Epidermal melanocyte (primary cell): ENCODE data around the gene NHLH1.

Experiments
- DNase-seq: peaks from one replicate; pipeline ENCODE4 v3.0.0; 2011; ENCODE audit warnings: low spot score; ENCODE audit not compliant: insufficient read length

NHLH1 gene

DNA sequence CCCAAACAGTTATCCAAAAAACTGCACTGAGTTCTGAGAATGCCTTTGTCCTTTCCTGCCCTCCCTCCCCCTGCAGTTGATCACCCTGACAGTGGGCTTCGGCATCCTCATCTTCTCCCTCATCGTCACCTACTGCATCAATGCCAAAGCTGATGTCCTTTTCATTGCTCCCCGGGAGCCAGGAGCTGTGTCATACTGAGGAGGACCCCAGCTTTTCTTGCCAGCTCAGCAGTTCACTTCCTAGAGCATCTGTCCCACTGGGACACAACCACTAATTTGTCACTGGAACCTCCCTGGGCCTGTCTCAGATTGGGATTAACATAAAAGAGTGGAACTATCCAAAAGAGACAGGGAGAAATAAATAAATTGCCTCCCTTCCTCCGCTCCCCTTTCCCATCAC, 8.8 kb upstream of the NHLH1 start:
- no peak for DNase-seq

DNA sequence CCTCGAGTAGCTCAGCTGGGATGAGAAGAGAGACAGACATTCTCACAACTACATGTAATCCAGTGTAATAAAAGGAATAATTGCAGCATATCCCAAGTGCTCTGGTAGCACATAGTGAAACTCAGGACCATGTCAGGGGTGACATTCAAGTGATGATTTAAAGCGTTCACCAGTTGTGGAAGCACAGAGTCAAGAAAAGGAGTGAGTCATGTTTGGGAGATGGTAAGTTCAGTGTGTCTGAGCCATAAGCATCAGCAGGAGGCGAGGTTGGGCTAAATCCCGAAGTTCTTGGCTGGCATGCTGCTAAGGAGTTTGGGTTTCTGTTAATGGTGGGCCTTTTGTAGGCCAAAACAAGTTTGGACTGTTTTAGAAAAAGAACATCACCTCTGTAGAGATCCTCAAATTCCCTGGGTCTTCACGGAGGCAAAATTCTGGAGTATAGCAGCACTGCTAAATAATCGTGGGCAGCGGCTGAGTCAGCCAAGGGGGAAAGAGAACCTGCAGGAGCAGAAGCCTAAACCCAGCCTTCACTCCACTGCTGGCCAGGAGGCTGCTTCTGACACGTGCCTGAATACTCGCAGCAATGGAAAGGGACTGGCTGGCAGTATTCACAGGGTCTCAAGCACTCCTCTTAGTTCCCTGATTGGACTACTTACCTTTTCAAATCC, 7.2 kb upstream of the NHLH1 start:
- no peak for DNase-seq

DNA sequence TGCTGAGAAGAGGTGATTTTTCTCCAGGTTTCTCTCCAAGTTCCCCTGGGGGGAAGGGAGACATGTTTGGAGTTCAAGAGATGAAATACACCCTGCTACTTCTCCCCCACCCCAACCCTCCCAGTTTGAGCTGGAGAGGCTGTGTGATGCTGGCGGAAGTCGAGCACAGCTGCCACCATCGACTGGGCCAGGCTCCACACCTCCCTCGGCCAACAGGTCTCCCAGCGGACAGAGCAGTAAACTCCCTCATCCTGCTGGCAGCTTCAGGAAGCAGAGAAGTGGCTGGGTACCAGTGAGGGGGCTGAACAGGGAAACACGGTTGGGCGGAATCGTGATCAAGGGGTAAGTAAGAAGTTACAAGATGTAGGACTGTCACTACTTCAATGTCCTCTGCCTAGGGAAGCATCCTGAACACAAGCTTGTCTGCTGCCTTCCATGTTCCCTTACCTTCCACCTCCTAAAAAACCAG, 6.6 kb upstream of the NHLH1 start:
- DNase-seq, result no peak

DNA sequence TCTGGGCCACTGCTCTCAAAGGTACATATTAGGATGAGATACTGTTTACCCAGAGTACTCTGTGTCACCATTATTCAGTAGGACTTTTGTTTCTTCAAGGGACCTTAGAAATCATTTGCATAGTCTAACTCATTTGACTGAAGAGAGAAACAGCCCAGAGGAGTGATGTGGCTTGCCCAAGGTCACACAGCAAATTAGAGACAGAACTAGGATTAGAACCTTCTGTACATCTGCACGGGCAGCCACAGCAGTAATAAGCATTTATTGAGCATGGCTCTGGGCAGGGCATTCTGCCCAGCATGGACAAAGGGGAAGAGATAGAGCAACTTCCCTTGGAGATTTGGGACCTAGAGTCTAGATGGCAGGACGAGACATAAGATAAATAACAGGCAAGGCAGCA, 5.7 kb upstream of the NHLH1 start:
- no peak for DNase-seq

DNA sequence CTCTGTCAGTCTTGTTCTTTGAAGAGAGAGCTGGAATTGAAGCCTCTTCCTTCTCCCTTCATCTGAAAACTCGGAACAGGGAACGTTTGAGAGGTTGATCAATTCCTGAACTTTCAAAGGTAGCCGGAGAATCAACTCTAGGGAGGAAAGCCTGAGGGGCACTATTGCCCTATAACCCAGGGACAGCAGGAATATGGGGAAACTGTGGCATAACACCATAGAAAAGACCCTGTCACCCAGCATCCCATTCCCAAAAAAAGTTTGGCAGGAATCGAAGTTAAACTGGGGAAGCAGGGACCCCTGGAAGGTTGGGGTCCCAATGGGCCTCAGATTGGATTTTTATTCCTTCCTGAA, 5.1 kb upstream of the NHLH1 start:
- no peak for DNase-seq

DNA sequence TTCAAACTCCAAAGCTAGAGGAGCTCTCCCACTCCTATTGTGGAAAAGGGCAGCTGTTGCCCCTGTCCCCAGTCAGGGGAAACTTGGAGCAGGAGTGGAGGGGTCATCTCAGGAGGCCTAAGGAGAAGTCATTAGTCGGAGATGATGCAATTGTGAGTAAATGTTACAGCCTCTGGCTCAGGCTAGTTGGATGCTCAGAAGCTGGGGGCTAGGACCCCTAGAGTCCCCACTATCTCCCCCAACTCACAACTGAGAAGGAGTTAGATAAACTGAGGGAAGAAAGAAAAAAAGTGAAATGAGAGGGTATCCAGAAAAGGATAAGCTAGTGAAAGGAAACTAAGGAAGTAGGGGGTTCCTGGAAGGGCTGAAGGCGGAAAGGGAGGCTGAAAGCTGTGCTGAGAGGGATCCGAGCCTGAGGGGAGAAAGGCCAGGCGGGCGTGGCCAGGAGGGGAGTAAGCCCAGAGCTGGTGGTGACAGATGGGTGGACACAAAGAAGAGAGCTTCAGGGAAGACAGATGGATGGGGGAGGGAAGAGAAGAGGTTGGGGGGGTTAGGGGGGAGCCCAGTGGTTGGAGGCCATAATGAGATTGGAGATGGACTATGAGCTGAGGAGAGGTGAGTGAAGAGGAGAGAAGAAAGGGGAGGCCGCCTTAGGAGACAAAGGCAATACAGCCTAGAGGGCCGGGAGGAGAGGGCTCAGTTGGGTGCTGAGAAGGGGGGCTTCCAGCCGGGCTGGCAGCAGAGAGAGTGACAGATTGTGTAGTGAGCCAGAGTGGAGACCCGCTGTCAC, 4.5 kb upstream of the NHLH1 start:
- no peak for DNase-seq

DNA sequence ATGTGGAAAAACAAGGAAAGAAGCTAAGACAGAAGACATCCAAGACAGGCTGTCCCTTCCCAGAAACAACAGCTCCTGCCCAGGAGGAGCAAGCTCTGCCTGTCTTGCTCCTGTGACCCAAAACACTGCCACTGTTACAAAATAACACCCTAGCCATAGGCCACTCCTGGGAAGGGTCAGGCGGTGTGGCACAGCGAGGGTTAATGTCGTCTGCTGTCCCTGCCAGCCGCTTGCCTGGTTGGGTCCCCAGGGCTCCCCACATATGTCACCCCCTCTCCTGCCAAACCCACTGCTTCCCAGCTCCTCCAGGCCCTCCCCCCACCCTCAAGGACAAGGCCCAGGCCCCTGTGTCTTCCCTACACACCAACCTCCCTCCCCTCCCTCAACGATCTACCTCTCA, 3.9 kb upstream of the NHLH1 start:
- no peak for DNase-seq

DNA sequence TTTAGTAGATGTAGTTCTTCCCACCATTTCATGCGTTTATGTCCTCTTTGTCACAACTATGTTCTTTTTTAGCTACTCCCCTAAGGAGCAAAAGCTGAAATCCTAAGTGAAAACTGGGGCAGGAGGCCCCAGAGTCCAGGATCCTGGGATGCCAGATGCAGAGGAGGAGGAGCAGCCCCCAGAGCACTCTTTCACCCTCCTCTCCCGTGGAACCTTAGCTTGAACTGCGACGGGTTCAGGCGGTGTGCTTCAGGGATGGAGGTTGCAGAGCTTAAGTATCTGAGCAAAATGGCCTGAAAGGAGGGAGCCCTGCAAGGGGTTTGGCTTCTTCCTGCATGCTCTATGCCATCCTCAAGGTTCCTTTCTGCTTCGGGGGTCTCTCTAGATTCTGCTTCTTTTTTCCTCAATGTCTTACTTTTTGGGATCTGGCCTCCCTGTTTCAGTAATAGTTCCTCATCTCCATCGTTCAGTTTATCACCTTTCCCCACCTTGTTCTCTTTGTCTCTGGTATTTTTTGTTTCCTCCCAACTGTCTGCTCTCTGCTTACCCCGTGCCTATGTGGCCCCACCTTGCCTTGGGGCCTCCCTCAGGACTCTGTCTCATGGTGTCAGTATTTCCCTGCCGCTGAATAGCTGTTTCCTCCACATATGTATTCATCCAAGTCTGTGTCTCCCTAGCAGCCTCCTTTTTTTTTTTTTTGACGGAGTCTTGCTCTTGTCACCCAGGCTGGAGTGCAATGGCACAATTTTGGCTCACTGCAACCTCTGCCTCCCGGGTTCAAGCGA, 2.7 kb upstream of the NHLH1 start:
- DNase-seq, result no peak

DNA sequence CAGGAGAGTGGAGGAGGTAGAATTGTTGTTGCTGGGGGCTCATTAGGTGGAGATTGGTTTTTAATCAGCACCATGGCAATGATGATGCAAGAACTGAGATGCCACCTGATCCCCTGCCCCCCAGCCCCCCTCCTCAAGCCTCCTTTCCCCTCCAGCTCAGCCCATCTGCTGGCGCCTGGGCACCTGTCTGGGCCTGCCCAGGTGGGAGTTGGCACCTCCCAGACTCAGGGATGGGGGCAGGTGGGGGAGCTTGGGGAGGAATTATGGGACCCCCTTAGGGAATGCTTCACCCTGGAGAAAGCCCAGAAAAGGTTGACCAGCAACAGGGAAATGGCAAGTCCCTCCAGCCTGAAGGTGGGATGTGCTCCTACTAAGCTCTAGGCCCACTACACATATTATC, 1.5 kb upstream of the NHLH1 start:
- DNase-seq, result no peak

DNA sequence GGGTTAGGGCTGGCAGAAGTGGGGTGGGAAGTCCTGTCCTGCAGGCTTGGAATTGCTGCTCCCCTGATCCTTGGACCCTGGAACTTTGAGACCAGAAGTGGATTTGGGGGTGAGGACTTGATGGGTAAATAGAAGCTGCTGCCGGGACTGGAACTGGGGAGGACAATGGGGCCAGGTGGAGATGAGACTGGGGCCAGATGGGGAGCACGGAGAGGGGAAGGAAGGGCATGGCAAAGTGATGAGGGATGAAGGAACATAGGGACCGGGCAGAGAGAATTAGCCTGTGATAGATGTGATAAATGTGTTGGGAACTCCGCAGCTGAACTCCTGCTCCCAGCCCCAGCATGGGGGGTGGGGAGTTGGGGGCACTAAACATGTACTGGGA, 637 bp downstream of the NHLH1 start:
- no peak for DNase-seq

DNA sequence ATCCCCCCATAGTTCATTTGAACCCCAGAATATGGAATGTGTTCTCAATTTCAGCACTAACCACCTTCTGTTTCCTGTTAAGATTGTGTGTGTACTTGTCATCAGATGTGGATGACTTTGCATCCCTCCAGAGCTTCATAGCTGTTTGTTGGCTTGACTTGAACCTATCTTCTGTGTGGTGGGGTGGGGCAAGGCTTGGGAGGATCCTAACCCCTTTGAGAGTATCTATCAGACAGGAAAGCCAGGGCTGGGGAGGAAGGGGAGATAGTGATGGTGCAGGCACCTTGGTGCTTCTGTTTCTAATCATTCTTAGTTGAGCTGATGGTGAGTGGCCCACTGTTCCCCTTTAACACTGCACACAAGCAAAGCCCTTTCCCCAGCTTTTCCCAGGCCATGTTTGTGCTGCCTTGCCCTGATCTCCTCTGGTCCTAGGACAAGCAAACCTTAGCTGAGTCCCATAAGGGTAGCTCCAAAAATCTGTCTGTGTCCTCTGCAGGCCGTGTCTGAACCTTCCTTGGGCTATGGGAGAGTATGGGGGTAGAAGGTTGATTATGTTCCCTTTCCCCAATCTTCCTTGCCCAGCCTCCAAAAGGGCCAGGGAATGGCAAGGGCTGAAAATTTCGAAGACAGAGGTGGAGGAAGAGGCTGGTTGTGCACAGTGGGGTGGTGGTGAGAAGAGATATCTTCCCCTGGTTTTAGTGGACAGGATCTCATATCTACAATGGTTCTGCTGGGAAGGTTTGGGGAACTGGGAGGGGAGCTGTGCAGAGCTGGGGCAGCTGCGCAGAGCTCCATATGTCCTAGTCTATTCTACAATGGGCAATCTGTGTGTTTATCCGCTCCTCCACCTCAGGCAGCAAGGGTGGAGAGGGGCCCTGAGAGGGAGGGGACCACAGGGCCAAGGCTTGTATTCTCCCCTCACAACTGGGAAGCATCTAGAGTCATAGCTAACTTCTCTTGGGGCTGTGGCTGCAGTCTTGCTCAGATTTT, 1.4 kb downstream of the NHLH1 start:
- no peak for DNase-seq

DNA sequence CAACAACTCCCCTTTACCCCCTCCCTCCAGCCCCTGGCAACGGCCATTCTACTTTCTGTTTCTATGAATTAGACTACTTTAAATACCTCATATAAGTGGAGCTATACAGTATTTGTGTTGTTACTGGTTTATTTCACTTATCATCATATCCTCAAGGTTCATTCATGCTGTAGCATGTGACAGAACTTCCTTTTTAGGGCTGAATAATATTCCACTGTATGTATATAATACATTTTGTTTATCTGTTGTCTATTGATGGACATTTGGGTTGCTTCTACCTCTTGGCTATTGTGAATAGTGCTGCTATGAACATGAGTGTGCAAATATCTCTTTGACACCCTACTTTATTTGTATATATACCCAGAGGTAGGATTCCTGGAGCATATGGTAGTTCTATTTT, 2.2 kb downstream of the NHLH1 start:
- no peak for DNase-seq

DNA sequence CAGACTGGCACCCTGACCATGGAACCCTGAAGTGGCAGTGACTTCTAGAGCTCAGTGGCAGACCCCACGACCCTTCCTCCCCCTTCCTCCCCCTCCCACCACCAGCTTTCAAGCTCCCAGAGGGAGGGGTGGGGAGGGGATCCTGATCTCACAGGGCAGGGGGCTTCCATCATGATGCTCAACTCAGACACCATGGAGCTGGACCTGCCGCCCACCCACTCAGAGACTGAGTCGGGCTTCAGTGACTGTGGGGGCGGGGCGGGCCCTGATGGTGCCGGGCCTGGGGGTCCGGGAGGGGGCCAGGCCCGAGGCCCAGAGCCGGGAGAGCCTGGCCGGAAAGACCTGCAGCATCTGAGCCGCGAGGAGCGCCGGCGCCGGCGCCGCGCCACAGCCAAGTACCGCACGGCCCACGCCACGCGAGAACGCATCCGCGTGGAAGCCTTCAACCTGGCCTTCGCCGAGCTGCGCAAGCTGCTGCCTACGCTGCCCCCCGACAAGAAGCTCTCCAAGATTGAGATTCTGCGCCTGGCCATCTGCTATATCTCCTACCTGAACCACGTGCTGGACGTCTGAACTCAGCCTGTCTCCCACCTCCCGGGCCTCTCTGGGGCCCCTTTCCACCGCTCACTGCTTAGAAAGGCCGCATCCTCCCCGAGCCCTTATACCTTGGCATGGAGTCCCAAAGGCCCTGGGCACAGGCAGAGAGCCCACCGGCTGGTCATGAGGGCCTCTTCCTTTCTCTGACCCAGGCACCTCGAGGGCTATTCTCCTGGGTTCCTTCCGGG, 3.9 kb downstream of the NHLH1 start:
- no peak for DNase-seq

DNA sequence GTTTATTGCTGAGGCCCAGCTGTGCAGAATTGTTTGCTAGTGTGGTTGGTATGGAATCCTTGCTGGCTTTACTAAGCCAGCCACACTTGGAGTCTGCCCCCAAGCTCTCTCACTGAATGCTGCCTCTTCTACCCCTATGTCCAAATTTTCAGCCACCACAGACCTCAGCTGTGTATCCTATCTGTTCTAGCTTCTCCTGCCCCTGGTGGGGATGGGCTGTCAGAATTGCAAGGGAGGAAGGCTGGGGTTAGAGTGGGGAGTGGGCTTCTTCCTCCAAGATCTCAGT, 4.4 kb downstream of the NHLH1 start:
- DNase-seq, result no peak

DNA sequence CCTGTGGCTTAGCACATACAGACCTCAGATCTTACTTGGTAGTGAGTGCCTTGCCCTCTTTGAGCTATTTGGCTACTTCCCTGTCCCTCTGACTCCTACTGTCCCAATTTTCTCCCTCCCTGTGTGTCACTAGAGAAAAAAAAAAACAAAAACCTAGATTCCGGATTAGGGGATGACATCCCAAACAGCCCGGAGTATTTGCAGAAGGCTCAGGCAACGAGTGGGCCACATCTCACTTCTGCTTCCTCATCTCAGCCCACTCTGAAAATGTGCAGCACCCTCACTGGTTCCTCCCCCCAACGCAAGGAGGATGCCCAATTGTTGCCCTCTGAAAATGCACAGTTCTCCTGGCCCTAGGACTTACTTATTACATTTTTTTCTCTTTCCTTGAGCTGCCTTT, 4.9 kb downstream of the NHLH1 start:
- DNase-seq, result no peak

DNA sequence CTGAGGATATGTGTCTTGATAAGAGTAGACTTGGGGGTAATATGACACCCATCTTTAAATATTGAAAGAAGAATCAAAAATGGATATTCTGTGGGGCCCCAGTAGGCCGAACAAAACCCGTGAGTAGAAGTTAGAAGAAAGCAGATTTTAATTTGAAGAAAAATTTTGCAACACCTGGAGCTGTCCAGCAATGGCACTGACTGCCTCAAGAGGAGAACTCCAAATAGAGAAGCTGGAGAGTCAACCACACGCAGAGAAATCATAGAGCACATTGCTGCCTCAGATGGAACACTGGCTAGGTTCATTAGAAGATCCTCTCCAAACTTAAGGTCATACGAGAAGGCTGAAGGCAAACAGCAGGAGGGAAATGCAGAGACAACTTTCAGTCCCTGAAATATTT, 6.8 kb downstream of the NHLH1 start:
- no peak for DNase-seq

DNA sequence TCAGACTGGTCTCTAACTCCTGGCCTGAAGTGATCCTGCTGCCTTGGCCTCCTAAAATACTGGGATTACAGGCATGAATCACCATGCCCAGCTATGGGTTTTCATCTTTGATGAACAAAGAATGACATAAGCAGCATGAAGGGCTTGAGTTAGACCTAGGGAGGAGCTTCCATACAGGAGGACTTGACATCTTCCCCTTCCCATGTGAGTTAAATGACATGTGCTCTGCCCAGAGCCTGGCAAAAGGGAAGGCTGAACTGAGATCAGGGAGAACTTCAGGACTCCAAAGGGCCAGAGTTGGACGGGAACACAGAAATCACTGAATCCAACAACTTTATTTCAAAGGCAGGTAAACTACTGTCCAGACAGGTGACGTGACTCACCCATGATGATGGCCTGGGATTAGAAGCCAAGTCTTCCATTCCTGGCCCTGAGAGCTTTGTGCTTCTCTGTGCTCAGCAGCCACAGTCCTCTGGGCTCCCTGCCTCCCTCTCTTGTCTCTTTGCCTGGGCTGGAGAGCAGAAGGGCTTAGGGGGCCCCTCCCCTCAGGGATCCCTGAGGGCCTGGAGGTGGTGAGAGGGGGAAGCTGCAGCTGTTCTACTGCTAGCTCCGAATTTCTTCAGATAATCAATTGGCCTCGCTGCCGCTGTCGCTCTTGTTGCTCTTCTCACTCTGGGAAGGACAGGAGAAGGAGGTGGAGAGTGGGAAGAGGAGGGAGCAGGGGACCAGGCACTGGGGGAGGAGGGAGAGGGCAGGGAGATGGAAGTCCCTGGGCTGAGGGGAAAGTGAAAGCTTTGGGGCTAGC, 7.6 kb downstream of the NHLH1 start:
- peak; percentile 50 for DNase-seq

DNA sequence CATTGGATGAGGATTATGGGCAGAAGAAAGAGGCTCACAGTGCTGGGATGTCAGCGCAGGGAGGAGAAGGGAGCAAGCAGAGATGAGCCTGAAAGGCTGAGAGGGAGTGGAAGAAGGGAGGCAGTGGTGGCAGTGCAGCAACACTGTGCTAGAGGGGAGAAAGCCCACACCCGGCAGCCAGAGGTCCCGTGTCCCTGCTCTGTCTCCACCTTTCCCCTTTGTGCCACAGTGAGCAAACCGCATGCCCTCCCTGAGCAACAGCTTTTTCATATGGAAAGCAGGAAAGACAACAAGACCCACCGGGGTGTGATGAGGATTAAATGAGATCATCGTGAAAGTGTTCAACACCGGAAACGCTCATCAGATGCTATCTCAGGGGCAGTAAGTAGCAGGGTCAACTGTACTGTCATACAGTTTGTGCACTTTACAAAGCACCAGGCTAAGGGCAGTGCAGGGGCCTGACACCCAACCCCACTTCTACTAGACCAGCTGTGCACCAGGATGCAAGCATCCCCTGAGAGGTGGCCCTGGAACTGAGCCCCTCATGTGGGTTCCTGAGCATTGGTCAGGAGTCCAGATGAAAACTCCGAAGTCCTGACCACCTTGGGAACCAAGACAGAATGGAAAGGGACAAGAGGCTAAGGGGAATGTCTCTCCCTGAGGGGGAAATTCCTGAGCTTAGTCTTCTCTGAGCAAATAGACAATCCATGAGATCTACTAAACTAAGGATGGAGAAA, 9.1 kb downstream of the NHLH1 start:
- no peak for DNase-seq

DNA sequence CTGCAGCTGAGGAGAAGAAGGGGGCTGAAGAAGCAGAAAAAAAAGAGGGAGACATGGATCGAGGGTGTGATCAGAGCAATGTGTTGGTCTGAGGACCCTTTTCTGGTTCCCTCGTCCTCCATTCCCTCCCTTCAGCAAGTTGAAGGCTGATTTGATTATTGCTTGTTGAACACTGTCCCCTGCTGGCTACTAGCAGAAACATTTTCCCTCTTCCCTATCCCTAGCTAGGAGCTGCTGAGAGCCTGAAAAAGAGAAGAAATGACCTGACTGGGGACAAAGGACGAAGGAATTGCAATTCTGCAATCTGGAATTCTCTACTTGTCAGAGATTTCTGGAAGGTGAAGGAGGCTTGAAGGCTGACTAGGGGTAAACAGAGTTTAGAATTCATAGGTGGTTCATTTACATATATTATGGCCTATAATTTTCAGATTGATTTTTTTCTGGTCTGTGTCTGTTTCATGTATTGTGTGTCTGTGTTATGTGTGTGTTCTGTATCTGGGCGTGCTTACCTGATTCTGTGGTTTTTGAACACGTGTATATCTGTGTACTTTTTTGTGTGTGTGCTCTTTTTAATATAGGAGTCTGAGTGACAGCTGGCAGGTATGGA, 9.8 kb downstream of the NHLH1 start:
- peak; percentile 57 for DNase-seq
